Thyroid gland (tissue), 4 donors: ENCODE results near the gene FAM156B.
"Not testable (repeated sequence)": the region's sequence is repeated elsewhere in the genome, so short reads cannot be mapped to it uniquely, and the experiment has no call there.

Experiments used
- POLR2A ChIP-seq, 2 donors: fragments of 450-650 bp; IDR thresholded peaks; one replicate each; pipeline ENCODE4 v1.6.1; 2017; ENCODE audit warnings: antibody characterized with exemption in 2 of 2, mild to moderate bottlenecking in 2 of 2, moderate library complexity in 1 of 2
- TF ChIP-seq, protein P1 (sequence below), 6 experiments: fragments of 200-600 bp in 3 of 6; fragments of 450-650 bp in 3 of 6; sonication (generic) in 3 of 6; IDR thresholded peaks; one replicate each; pipeline ENCODE4 v1.5.1; 2016 to 2019; ENCODE audit warnings: antibody characterized with exemption in 6 of 6, mild to moderate bottlenecking in 2 of 6, inconsistent platforms in 1 of 6, moderate library complexity in 1 of 6

DNA sequence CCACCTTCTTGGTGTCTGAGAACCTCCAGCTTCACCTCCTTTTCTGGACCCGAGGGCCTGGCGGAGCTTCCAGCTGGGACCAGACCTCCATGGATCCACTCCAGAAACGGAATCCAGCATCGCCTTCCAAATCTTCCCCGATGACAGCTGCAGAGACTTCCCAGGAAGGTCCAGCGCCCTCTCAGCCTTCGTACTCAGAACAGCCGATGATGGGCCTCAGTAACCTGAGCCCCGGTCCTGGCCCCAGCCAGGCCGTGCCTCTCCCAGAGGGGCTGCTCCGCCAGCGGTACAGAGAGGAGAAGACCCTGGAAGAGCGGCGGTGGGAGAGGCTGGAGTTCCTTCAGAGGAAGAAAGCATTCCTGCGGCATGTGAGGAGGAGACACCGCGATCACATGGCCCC, 10.0 kb downstream of the FAM156B start:
- TF ChIP-seq, protein P1, sequence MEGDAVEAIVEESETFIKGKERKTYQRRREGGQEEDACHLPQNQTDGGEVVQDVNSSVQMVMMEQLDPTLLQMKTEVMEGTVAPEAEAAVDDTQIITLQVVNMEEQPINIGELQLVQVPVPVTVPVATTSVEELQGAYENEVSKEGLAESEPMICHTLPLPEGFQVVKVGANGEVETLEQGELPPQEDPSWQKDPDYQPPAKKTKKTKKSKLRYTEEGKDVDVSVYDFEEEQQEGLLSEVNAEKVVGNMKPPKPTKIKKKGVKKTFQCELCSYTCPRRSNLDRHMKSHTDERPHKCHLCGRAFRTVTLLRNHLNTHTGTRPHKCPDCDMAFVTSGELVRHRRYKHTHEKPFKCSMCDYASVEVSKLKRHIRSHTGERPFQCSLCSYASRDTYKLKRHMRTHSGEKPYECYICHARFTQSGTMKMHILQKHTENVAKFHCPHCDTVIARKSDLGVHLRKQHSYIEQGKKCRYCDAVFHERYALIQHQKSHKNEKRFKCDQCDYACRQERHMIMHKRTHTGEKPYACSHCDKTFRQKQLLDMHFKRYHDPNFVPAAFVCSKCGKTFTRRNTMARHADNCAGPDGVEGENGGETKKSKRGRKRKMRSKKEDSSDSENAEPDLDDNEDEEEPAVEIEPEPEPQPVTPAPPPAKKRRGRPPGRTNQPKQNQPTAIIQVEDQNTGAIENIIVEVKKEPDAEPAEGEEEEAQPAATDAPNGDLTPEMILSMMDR (IDR thresholded peaks at IDR 0.05), result not testable (repeated sequence)
- TF ChIP-seq POLR2A (IDR thresholded peaks at IDR 0.05), result not testable (repeated sequence)
